IMR-90 (cell line): ENCODE results near the gene SNRNP27. TPM values are rescaled to one million over a fixed set of nuclear protein-coding genes. Genes with fewer than 3 reads are reported as not detected.
"Not testable (repeated sequence)": the region's sequence is repeated elsewhere in the genome, so short reads cannot be mapped to it uniquely, and the experiment has no call there.

ENCODE experiments used
- ATAC-seq: fragments of 200-7000 bp; cut with Tn5 transposase; 2 replicates; pipeline ENCODE4 v1.9.1; 2020; ENCODE audit warnings: low read depth, mild to moderate bottlenecking, moderate library complexity
- BruUV-seq: library from RNA; stranded (reverse); fragments of 400-500 nt; replicated peaks from 2 replicates; lab custom pipeline; 2021; lab: Mats Ljungman, UMichigan
- CTCF ChIA-PET: fragments of 300-600 bp; formaldehyde crosslinking; extraction: SDS; loops from one replicate; lab custom pipeline; 2021; ENCODE audit warnings: antibody characterized with exemption; lab: Yijun Ruan, JAX
- POLR2A ChIA-PET: fragments of 300-600 bp; sonication (Branson Sonifier 250); formaldehyde crosslinking; loops from one replicate; lab custom pipeline; 2022; ENCODE audit warnings: antibody characterized with exemption; ENCODE audit not compliant: unreplicated experiment; lab: Charles Lee
- DNase-seq: peaks from one replicate; pipeline ENCODE4 v3.0.0; 2013
- H2AFZ ChIP-seq: replicated peaks from 2 replicates; pipeline ENCODE3; 2013; ENCODE audit warnings: low read length, mild to moderate bottlenecking; ENCODE audit not compliant: poor library complexity
- H2AK5ac ChIP-seq: 2 replicates; pipeline ENCODE4 v1.6.1; 2013; ENCODE audit warnings: low read depth, low read length, inconsistent platforms
- H2AK9ac ChIP-seq: replicated peaks from 2 replicates; pipeline ENCODE3; 2013; ENCODE audit warnings: mild to moderate bottlenecking, low read depth, low read length, moderate library complexity; ENCODE audit not compliant: poor library complexity
- H2BK120ac ChIP-seq: 2 replicates; pipeline ENCODE4 v1.6.1; 2013; ENCODE audit warnings: low read depth, low read length, inconsistent platforms
- H2BK15ac ChIP-seq: 3 replicates; pipeline ENCODE4 v1.6.1; 2013; ENCODE audit warnings: low read depth, low read length, inconsistent platforms
- H2BK20ac ChIP-seq: 2 replicates; pipeline ENCODE4 v1.6.1; 2013; ENCODE audit warnings: low read depth, mild to moderate bottlenecking, inconsistent platforms, low read length, moderate library complexity
- H2BK5ac ChIP-seq: 2 replicates; pipeline ENCODE4 v1.6.1; 2013; ENCODE audit warnings: mild to moderate bottlenecking, low read depth, low read length, inconsistent platforms; ENCODE audit not compliant: poor library complexity, severe bottlenecking
- H3K14ac ChIP-seq: replicated peaks from 2 replicates; pipeline ENCODE4 v1.6.1; 2013; ENCODE audit warnings: low read depth, low read length, inconsistent platforms
- H3K18ac ChIP-seq: 2 replicates; pipeline ENCODE4 v1.6.1; 2013; ENCODE audit warnings: low read depth, low read length, control low read depth
- H3K23ac ChIP-seq: 2 replicates; pipeline ENCODE4 v1.6.1; 2013; ENCODE audit warnings: low read depth, low read length, inconsistent platforms
- H3K27ac ChIP-seq: 2 replicates; pipeline ENCODE4 v1.5.1; 2013; ENCODE audit warnings: mild to moderate bottlenecking, control low read depth, low read length; ENCODE audit not compliant: insufficient read depth
- H3K27me3 ChIP-seq: 2 replicates; pipeline ENCODE4 v1.6.1; 2013; ENCODE audit warnings: low read length; ENCODE audit not compliant: control insufficient read depth, insufficient read depth
- H3K36me3 ChIP-seq: 2 replicates; pipeline ENCODE4 v1.6.1; 2013; ENCODE audit warnings: low read length, mixed read lengths; ENCODE audit not compliant: control insufficient read depth, insufficient read depth
- H3K4ac ChIP-seq: 2 replicates; pipeline ENCODE4 v1.6.1; 2013; ENCODE audit warnings: low read depth, low read length, inconsistent platforms
- H3K4me1 ChIP-seq: 2 replicates; pipeline ENCODE4 v1.6.1; 2013; ENCODE audit warnings: low read length, mixed read lengths; ENCODE audit not compliant: control insufficient read depth, insufficient read depth
- H3K4me2 ChIP-seq: 2 replicates; pipeline ENCODE4 v1.6.1; 2013; ENCODE audit warnings: low read depth, mild to moderate bottlenecking, control low read depth, low read length, moderate library complexity
- H3K4me3 ChIP-seq: 2 replicates; pipeline ENCODE4 v1.5.1; 2013; ENCODE audit warnings: low read depth, mild to moderate bottlenecking, control low read depth, low read length, moderate library complexity; ENCODE audit not compliant: insufficient read depth
- H3K56ac ChIP-seq: 2 replicates; pipeline ENCODE4 v1.6.1; 2013; ENCODE audit warnings: low read length, inconsistent platforms; ENCODE audit not compliant: insufficient read depth; ENCODE audit errors: extremely low read depth
- H3K79me1 ChIP-seq, 2 experiments: 2 replicates each; pipeline ENCODE4 v1.6.1; 2013; ENCODE audit warnings: low read length in 2 of 2, inconsistent platforms in 1 of 2, low read depth in 1 of 2
- H3K9ac ChIP-seq: 2 replicates; pipeline ENCODE4 v1.6.1; 2013; ENCODE audit warnings: low read depth, low read length, control low read depth
- H3K9me1 ChIP-seq: 2 replicates; pipeline ENCODE4 v1.6.1; 2013; ENCODE audit warnings: low read length, inconsistent platforms; ENCODE audit not compliant: insufficient read depth
- H3K9me3 ChIP-seq: 2 replicates; pipeline ENCODE4 v1.6.1; 2013; ENCODE audit warnings: low read length; ENCODE audit not compliant: control insufficient read depth, insufficient read depth
- H4K20me1 ChIP-seq: 2 replicates; pipeline ENCODE4 v1.6.1; 2013; ENCODE audit warnings: low read length, inconsistent platforms; ENCODE audit not compliant: insufficient read depth
- H4K5ac ChIP-seq: 2 replicates; pipeline ENCODE4 v1.6.1; 2013; ENCODE audit warnings: mild to moderate bottlenecking, low read depth, low read length, control low read depth
- H4K8ac ChIP-seq, 2 experiments: 2 replicates each; pipeline ENCODE4 v1.6.1; 2013; ENCODE audit warnings: low read depth in 2 of 2, low read length in 2 of 2, control low read depth in 1 of 2, inconsistent platforms in 1 of 2
- H4K91ac ChIP-seq: 2 replicates; pipeline ENCODE4 v1.6.1; 2013; ENCODE audit warnings: low read depth, low read length, inconsistent platforms; ENCODE audit not compliant: insufficient read depth
- MAZ ChIP-seq: IDR thresholded peaks from 2 replicates; pipeline ENCODE4 v1.6.1; 2012; ENCODE audit warnings: low read depth, mild to moderate bottlenecking, low read length, improper control_type of control experiment, moderate library complexity, borderline replicate concordance
- RAD21 ChIP-seq: IDR thresholded peaks from 2 replicates; pipeline ENCODE4 v1.6.1; 2012; ENCODE audit warnings: low read length, improper control_type of control experiment
- WGBS, 2 experiments: methylation state at CpG; one replicate each; pipeline versions ENCODE4 v1.1.5 to v1.1.7; 2013; ENCODE audit warnings: missing lambda C conversion rate in 2 of 2; ENCODE audit not compliant: insufficient read length in 1 of 2; ENCODE audit errors: extremely low coverage in 2 of 2; 5-methylcytosine and 5-hydroxymethylcytosine counted together
- dilution Hi-C: fragments of 300-500 bp; cut with HindIII; formaldehyde crosslinking; loops from one replicate; pipeline ENCODE4 v1.14.3; 2018; ENCODE audit warnings: low sequenced_read_pairs; ENCODE audit not compliant: unreplicated experiment
- in situ Hi-C: fragments of 300-500 bp; cut with MboI; formaldehyde crosslinking; loops from 3 replicates; pipeline ENCODE4 v1.14.3; 2019; ENCODE audit warnings: low sequenced_read_pairs, inconsistent platforms, mixed read lengths
- intact Hi-C: fragments of 100-400 bp; cut with micrococcal nuclease; formaldehyde crosslinking; loops from 2 replicates; pipeline ENCODE4 v1.10.0; 2022
- polyA plus RNA-seq, 3 experiments: library from polyadenylated mRNA; depleted of rRNA; stranded (reverse); fragments of >200 nt; gene quantifications; 2 replicates each; pipeline ENCODE4 v1.2.3, GENCODE V29; 2012; ENCODE audit warnings: low replicate concordance in 1 of 3
- total RNA-seq: library from RNA; depleted of rRNA; stranded (reverse); fragments of >200 nt; gene quantifications from 2 replicates; pipeline ENCODE4 v1.2.3, GENCODE V29; 2012
- TF ChIP-seq, protein P1 (sequence below): conservative IDR thresholded peaks from 2 replicates; pipeline ENCODE4 v1.5.1; 2012; ENCODE audit warnings: mild to moderate bottlenecking, low read depth, low read length, improper control_type of control experiment

Gene SNRNP27
- total and polyA plus RNA-seq, 2 of the 4 experiments (the other 2 are of a cell fraction) = 8.8 to 48.3 TPM

- no TSS peak for BruUV-seq
- no peak overlapping the region for H3K27ac ChIP-seq
- no peaks in the 10 kb centered on the region for H3K79me1 ChIP-seq
- no peak overlapping the region for H4K91ac ChIP-seq
- H3K4me2 ChIP-seq = no peak overlapping the region
- no peak overlapping the region; the same call in 1 of the 2 replicates for H2BK20ac ChIP-seq
- DNase-seq (peak; percentile 57), ATAC-seq (peak; percentile 18)
- no peak for TF ChIP-seq MAZ
- TF ChIP-seq, protein P1, sequence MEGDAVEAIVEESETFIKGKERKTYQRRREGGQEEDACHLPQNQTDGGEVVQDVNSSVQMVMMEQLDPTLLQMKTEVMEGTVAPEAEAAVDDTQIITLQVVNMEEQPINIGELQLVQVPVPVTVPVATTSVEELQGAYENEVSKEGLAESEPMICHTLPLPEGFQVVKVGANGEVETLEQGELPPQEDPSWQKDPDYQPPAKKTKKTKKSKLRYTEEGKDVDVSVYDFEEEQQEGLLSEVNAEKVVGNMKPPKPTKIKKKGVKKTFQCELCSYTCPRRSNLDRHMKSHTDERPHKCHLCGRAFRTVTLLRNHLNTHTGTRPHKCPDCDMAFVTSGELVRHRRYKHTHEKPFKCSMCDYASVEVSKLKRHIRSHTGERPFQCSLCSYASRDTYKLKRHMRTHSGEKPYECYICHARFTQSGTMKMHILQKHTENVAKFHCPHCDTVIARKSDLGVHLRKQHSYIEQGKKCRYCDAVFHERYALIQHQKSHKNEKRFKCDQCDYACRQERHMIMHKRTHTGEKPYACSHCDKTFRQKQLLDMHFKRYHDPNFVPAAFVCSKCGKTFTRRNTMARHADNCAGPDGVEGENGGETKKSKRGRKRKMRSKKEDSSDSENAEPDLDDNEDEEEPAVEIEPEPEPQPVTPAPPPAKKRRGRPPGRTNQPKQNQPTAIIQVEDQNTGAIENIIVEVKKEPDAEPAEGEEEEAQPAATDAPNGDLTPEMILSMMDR = no peak
- TF ChIP-seq RAD21 = no peak
- H3K27me3 ChIP-seq = peaks cover 3% of the 10 kb centered on the region; the same call in 1 of the 2 replicates
- H2BK15ac ChIP-seq = 0 out of 3 replicates have a peak overlapping the region, but pooled peaks have one; percentile 65
- H2AFZ ChIP-seq = peak overlapping the region; percentile 56
- H3K4me1 ChIP-seq = peaks cover 8% of the 10 kb centered on the region
- H3K56ac ChIP-seq = no peak overlapping the region
- in situ Hi-C loops = no loop called here
- no peak overlapping the region for H2AK9ac ChIP-seq
- H4K20me1 ChIP-seq = no peaks in the 10 kb centered on the region
- H3K4ac ChIP-seq = no peak overlapping the region
- no peak overlapping the region for H4K8ac ChIP-seq
- no peaks in the 10 kb centered on the region for H3K9me3 ChIP-seq
- no CpG with 5 or more reads among the region's 5 CpGs for WGBS, 2 experiments
- no peaks in the 10 kb centered on the region for H3K36me3 ChIP-seq
- intact Hi-C loops = no loop called here
- H3K14ac ChIP-seq = no peak overlapping the region
- ChIA-PET POLR2A (no interaction called here), CTCF (no interaction called here)
- H2BK120ac ChIP-seq = no peak overlapping the region
- no peak overlapping the region for H3K4me3 ChIP-seq
- H3K23ac ChIP-seq = no peak overlapping the region
- no peak overlapping the region for H2BK5ac ChIP-seq
- peaks cover 23% of the 10 kb centered on the region for H3K9me1 ChIP-seq
- dilution Hi-C loops = no loop called here
- H3K9ac ChIP-seq = no peak overlapping the region
- H4K5ac ChIP-seq = no peak overlapping the region
- 0 out of 2 replicates have a peak overlapping the region, but pooled peaks have one; percentile 43 for H2AK5ac ChIP-seq
- no peak overlapping the region for H3K18ac ChIP-seq
These were observed 56.5 kb downstream of the SNRNP27 start for GRCh38 chr2:69950241-69950640.

- H3K18ac ChIP-seq, H2BK15ac ChIP-seq, H3K4me3 ChIP-seq, H2AK9ac ChIP-seq, H3K4me1 ChIP-seq, H3K9ac ChIP-seq, dilution Hi-C loops, ATAC-seq, H2BK120ac ChIP-seq, H3K27ac ChIP-seq, H4K5ac ChIP-seq, H3K56ac ChIP-seq, H2AFZ ChIP-seq, H4K91ac ChIP-seq, DNase-seq, H3K4ac ChIP-seq, H3K9me3 ChIP-seq, intact Hi-C loops, H2BK5ac ChIP-seq, H3K79me1 ChIP-seq, H2BK20ac ChIP-seq, H3K23ac ChIP-seq, H3K14ac ChIP-seq, POLR2A ChIA-PET, H3K4me2 ChIP-seq, H3K36me3 ChIP-seq, H4K20me1 ChIP-seq, in situ Hi-C loops, CTCF ChIA-PET, H3K27me3 ChIP-seq, H4K8ac ChIP-seq, BruUV-seq, H2AK5ac ChIP-seq: not testable (repeated sequence)
- no CpG with 5 or more reads among the region's 3 CpGs for WGBS, 2 experiments
- peaks cover 20% of the 10 kb centered on the region for H3K9me1 ChIP-seq
These were observed 56.9 kb downstream of the SNRNP27 start for GRCh38 chr2:69950671-69951070.
